Peyer's patch (tissue), 4 donors: ENCODE measurements around the gene MRPS2.

Experiments
- CTCF ChIP-seq, 6 experiments: fragments of 450-650 bp in 4 of 6; fragments of 200-600 bp in 2 of 6; sonication (generic) in 1 of 6; IDR thresholded peaks; one replicate each; pipeline ENCODE4 v1.5.1; 2017 to 2019; ENCODE audit warnings: antibody characterized with exemption in 6 of 6, mild to moderate bottlenecking in 3 of 6, moderate library complexity in 1 of 6
- POLR2A ChIP-seq, 2 donors: fragments of 450-650 bp; IDR thresholded peaks; one replicate each; pipeline ENCODE4 v1.5.1; 2017; ENCODE audit warnings: antibody characterized with exemption in 2 of 2, mild to moderate bottlenecking in 2 of 2, moderate library complexity in 2 of 2

GRCh38 chr9:135515083-135515951 is 14.8 kb downstream of the MRPS2 start:
- no peak for TF ChIP-seq CTCF (IDR thresholded peaks at IDR 0.05)
- TF ChIP-seq POLR2A (IDR thresholded peaks at IDR 0.05): no peak
